H9 (cell line): Measurements from ENCODE around the gene PLCL1. TPM values are rescaled to one million over a fixed set of nuclear protein-coding genes. Genes with fewer than 3 reads are reported as not detected.

ENCODE experiments used
- DNase-seq: peaks from one replicate; pipeline ENCODE4 v3.0.0-alpha.2; 2017
- H2AFZ ChIP-seq: one replicate; pipeline ENCODE4 v1.6.1; 2013; ENCODE audit warnings: mild to moderate bottlenecking, low read length, control low read depth, moderate library complexity
- H2AK5ac ChIP-seq: 2 replicates; pipeline ENCODE4 v1.6.1; 2013; ENCODE audit warnings: low read length, control low read depth, mixed read lengths; ENCODE audit not compliant: insufficient read length
- H2BK120ac ChIP-seq: one replicate; pipeline ENCODE4 v1.6.1; 2013; ENCODE audit warnings: low read depth, mild to moderate bottlenecking, low read length, control low read depth, inconsistent platforms; ENCODE audit not compliant: poor library complexity, severe bottlenecking
- H2BK12ac ChIP-seq: 2 replicates; pipeline ENCODE4 v1.6.1; 2013; ENCODE audit warnings: low read length, control low read depth, mixed read lengths, low read depth; ENCODE audit not compliant: insufficient read length
- H2BK15ac ChIP-seq: 2 replicates; pipeline ENCODE4 v1.6.1; 2013; ENCODE audit warnings: low read depth, low read length, control low read depth
- H2BK20ac ChIP-seq: one replicate; pipeline ENCODE4 v1.6.1; 2013; ENCODE audit warnings: low read depth, mild to moderate bottlenecking, low read length, control low read depth, inconsistent platforms; ENCODE audit not compliant: poor library complexity, severe bottlenecking
- H2BK5ac ChIP-seq: 2 replicates; pipeline ENCODE4 v1.6.1; 2013; ENCODE audit warnings: low read length, control low read depth, mixed read lengths; ENCODE audit not compliant: insufficient read length
- H3K14ac ChIP-seq: 2 replicates; pipeline ENCODE4 v1.6.1; 2013; ENCODE audit warnings: low read length, control low read depth; ENCODE audit not compliant: insufficient read depth
- H3K18ac ChIP-seq: 2 replicates; pipeline ENCODE4 v1.6.1; 2013; ENCODE audit warnings: low read depth, mild to moderate bottlenecking, mixed read lengths, low read length, control low read depth; ENCODE audit not compliant: insufficient read length
- H3K23ac ChIP-seq: 2 replicates; pipeline ENCODE4 v1.6.1; 2013; ENCODE audit warnings: low read length, control low read depth, mixed read lengths, low read depth; ENCODE audit not compliant: insufficient read length
- H3K23me2 ChIP-seq: 2 replicates; pipeline ENCODE4 v1.6.1; 2013; ENCODE audit warnings: low read depth, mild to moderate bottlenecking, mixed read lengths, low read length, control low read depth; ENCODE audit not compliant: insufficient read length, poor library complexity, severe bottlenecking
- H3K27ac ChIP-seq: 2 replicates; pipeline ENCODE4 v1.5.1; 2013; ENCODE audit warnings: low read length, control low read depth, mixed read lengths, low read depth; ENCODE audit not compliant: insufficient read length
- H3K27me3 ChIP-seq: 2 replicates; pipeline ENCODE4 v1.6.1; 2013; ENCODE audit warnings: low read length, control low read depth, inconsistent platforms; ENCODE audit not compliant: insufficient read depth
- H3K4ac ChIP-seq: 2 replicates; pipeline ENCODE4 v1.6.1; 2013; ENCODE audit warnings: low read depth, mild to moderate bottlenecking, control low read depth, inconsistent platforms, low read length, moderate library complexity
- H3K4me1 ChIP-seq: 2 replicates; pipeline ENCODE4 v1.6.1; 2013; ENCODE audit warnings: low read length, control low read depth, inconsistent platforms; ENCODE audit not compliant: insufficient read depth
- H3K4me2 ChIP-seq: 2 replicates; pipeline ENCODE4 v1.6.1; 2013; ENCODE audit warnings: low read length, control low read depth, mixed read lengths; ENCODE audit not compliant: insufficient read length, insufficient read depth
- H3K56ac ChIP-seq: 2 replicates; pipeline ENCODE4 v1.6.1; 2013; ENCODE audit warnings: low read depth, mild to moderate bottlenecking, mixed read lengths, low read length, control low read depth; ENCODE audit not compliant: insufficient read length
- H3K79me1 ChIP-seq: 2 replicates; pipeline ENCODE4 v1.6.1; 2013; ENCODE audit warnings: low read depth, mild to moderate bottlenecking, moderate library complexity, low read length, control low read depth, inconsistent platforms; ENCODE audit not compliant: insufficient read depth, poor library complexity, severe bottlenecking
- H3K79me2 ChIP-seq: 2 replicates; pipeline ENCODE4 v1.6.1; 2013; ENCODE audit warnings: low read length, control low read depth, inconsistent platforms; ENCODE audit not compliant: insufficient read depth
- H3K9ac ChIP-seq: 2 replicates; pipeline ENCODE4 v1.6.1; 2013; ENCODE audit warnings: low read length, control low read depth, mixed read lengths; ENCODE audit not compliant: insufficient read length; ENCODE audit errors: extremely low read depth
- H3K9me3 ChIP-seq: one replicate; pipeline ENCODE4 v1.6.1; 2013; ENCODE audit warnings: low read depth, low read length, inconsistent platforms; ENCODE audit not compliant: control insufficient read depth
- H3T11ph ChIP-seq: one replicate; pipeline ENCODE4 v1.6.1; 2013; ENCODE audit warnings: mild to moderate bottlenecking, low read length, control low read depth, inconsistent platforms
- H4K20me1 ChIP-seq: one replicate; pipeline ENCODE4 v1.6.1; 2013; ENCODE audit not compliant: control insufficient read depth, insufficient read length, insufficient read depth
- H4K5ac ChIP-seq: 2 replicates; pipeline ENCODE4 v1.6.1; 2013; ENCODE audit warnings: low read depth, mild to moderate bottlenecking, mixed read lengths, low read length, control low read depth; ENCODE audit not compliant: insufficient read length
- H4K8ac ChIP-seq: replicated peaks from 2 replicates; pipeline ENCODE4 v1.6.1; 2013; ENCODE audit warnings: low read length, control low read depth, mixed read lengths, low read depth; ENCODE audit not compliant: insufficient read length
- H4K91ac ChIP-seq: 2 replicates; pipeline ENCODE4 v1.6.1; 2013; ENCODE audit warnings: low read depth, mild to moderate bottlenecking, moderate library complexity, mixed read lengths, low read length, control low read depth; ENCODE audit not compliant: insufficient read length
- H3K27ac Mint-ChIP-seq, 3 experiments: 2 replicates in 2 of 3; 3 replicates in 1 of 3; pipeline ENCODE4 v1.8.0; 2020 to 2021; ENCODE audit warnings: mixed read lengths in 3 of 3, mild to moderate bottlenecking in 1 of 3, moderate library complexity in 1 of 3
- H3K27me3 Mint-ChIP-seq: 2 replicates; pipeline ENCODE4 v1.8.0; 2021; ENCODE audit warnings: low read depth, mild to moderate bottlenecking, moderate library complexity, mixed read lengths
- H3K36me3 Mint-ChIP-seq, 3 experiments: 2 replicates in 2 of 3; 3 replicates in 1 of 3; pipeline ENCODE4 v1.8.0; 2020 to 2021; ENCODE audit warnings: low read depth in 3 of 3, mixed read lengths in 3 of 3; ENCODE audit not compliant: insufficient read depth in 1 of 3
- H3K4me1 Mint-ChIP-seq, 2 experiments: 2 replicates each; pipeline ENCODE4 v1.8.0; 2020; ENCODE audit warnings: mixed read lengths in 2 of 2
- H3K4me3 Mint-ChIP-seq, 2 experiments: 2 replicates in 1 of 2; 3 replicates in 1 of 2; pipeline ENCODE4 v1.8.0; 2020 to 2021; ENCODE audit warnings: mild to moderate bottlenecking in 2 of 2, mixed read lengths in 2 of 2, moderate library complexity in 1 of 2
- H3K9me3 Mint-ChIP-seq, 2 experiments: 2 replicates in 1 of 2; 3 replicates in 1 of 2; pipeline ENCODE4 v1.8.0; 2020; ENCODE audit warnings: mild to moderate bottlenecking in 2 of 2, mixed read lengths in 2 of 2, moderate library complexity in 1 of 2
- WGBS: extraction: QIAGEN DNeasy Blood & Tissue Kit; methylation state at CpG from one replicate; pipeline ENCODE4 v1.1.7; 2013; ENCODE audit warnings: missing lambda C conversion rate, low lambda C conversion rate, mixed read lengths; ENCODE audit not compliant: insufficient read length; ENCODE audit errors: extremely low coverage; 5-methylcytosine and 5-hydroxymethylcytosine counted together
- total RNA-seq: library from RNA; stranded (reverse); gene quantifications from 2 replicates; pipeline ENCODE4 v1.2.1, GENCODE V29; 2021
- TF ChIP-seq, protein P1 (sequence below): fragments of 200-600 bp; sonication (generic); conservative IDR thresholded peaks from 3 replicates; pipeline ENCODE4 v1.8.0; 2021; ENCODE audit warnings: antibody characterized with exemption, mild to moderate bottlenecking

The PLCL1 gene
- total RNA-seq, 1 experiment from 2014 or later = 0.04 TPM

DNA sequence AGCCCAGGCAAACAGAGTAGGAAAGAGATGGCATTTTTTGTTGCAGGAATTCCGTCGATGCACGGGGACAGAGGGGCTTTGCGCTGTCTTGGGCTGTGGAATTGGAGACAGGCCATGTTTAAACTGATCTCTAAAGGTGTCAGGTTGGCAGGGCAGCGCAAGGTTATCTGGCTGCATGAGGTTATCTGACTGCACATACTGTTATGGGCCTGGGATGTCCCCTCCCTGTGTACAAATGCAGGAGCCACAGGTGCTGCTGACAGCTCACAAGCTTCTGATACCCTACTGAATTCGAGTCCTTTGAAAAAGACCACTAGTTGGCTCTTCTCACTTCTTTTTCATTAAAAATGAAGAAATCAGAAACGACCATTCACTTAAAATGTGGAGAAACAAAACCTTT lies 255.4 kb downstream of the PLCL1 start:
- 0 out of 4 replicates have a peak, but pooled peaks cover 0 to 2% of the 10 kb centered on the region in 2 experiments for H3K4me1 Mint-ChIP-seq
- no peak for DNase-seq
- H2BK120ac ChIP-seq = no peak overlapping the region
- H3K23ac ChIP-seq = no peak overlapping the region
- H3K79me1 ChIP-seq = no peaks in the 10 kb centered on the region
- H2BK5ac ChIP-seq = no peak overlapping the region
- no peak overlapping the region for H4K5ac ChIP-seq
- no peak overlapping the region for H4K91ac ChIP-seq
- no peak overlapping the region for H3K18ac ChIP-seq
- H2AFZ ChIP-seq = no peak overlapping the region
- H3K27me3 ChIP-seq = no peaks in the 10 kb centered on the region
- H3K4me1 ChIP-seq = no peaks in the 10 kb centered on the region
- no peaks in the 10 kb centered on the region for H3K9me3 Mint-ChIP-seq
- H2AK5ac ChIP-seq = no peak overlapping the region
- no peaks in the 10 kb centered on the region for H4K20me1 ChIP-seq
- H2BK12ac ChIP-seq = no peak overlapping the region
- no peak overlapping the region for H3K4me2 ChIP-seq
- H3T11ph ChIP-seq = no peak overlapping the region
- no peaks in the 10 kb centered on the region for H3K79me2 ChIP-seq
- peaks cover 2% of the 10 kb centered on the region; the same call in 1 of the 2 replicates for H3K27me3 Mint-ChIP-seq
- H3K14ac ChIP-seq = no peak overlapping the region
- WGBS = no CpG with 5 or more reads among the region's 7 CpGs
- TF ChIP-seq, protein P1, sequence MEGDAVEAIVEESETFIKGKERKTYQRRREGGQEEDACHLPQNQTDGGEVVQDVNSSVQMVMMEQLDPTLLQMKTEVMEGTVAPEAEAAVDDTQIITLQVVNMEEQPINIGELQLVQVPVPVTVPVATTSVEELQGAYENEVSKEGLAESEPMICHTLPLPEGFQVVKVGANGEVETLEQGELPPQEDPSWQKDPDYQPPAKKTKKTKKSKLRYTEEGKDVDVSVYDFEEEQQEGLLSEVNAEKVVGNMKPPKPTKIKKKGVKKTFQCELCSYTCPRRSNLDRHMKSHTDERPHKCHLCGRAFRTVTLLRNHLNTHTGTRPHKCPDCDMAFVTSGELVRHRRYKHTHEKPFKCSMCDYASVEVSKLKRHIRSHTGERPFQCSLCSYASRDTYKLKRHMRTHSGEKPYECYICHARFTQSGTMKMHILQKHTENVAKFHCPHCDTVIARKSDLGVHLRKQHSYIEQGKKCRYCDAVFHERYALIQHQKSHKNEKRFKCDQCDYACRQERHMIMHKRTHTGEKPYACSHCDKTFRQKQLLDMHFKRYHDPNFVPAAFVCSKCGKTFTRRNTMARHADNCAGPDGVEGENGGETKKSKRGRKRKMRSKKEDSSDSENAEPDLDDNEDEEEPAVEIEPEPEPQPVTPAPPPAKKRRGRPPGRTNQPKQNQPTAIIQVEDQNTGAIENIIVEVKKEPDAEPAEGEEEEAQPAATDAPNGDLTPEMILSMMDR = no peak
- no peaks in the 10 kb centered on the region for H3K36me3 Mint-ChIP-seq
- no peak overlapping the region for H3K4ac ChIP-seq
- H2BK15ac ChIP-seq = no peak overlapping the region
- H2BK20ac ChIP-seq = no peak overlapping the region
- H3K27ac ChIP-seq = no peak overlapping the region
- H3K9me3 ChIP-seq = no peaks in the 10 kb centered on the region
- H3K4me3 Mint-ChIP-seq = no peak overlapping the region
- H3K56ac ChIP-seq = no peak overlapping the region
- no peak overlapping the region for H3K27ac Mint-ChIP-seq
- H4K8ac ChIP-seq = no peak overlapping the region
- H3K23me2 ChIP-seq = no peaks in the 10 kb centered on the region
- H3K9ac ChIP-seq = no peak overlapping the region
